HepG2 (cell line): ENCODE data around the gene CLIC1. TPM values are rescaled to one million over a fixed set of nuclear protein-coding genes. Genes with fewer than 3 reads are reported as not detected.

Experiments used
- ATAC-seq: fragments of 200-7000 bp; cut with Tn5 transposase; 3 replicates; pipeline ENCODE4 v1.9.1; 2020; ENCODE audit warnings: mild to moderate bottlenecking, moderate library complexity
- BruUV-seq: library from RNA; stranded (reverse); fragments of 400-500 nt; replicated peaks from 2 replicates; lab custom pipeline; 2021; lab: Mats Ljungman, UMichigan
- CTCF ChIA-PET: fragments of 300-600 bp; formaldehyde crosslinking; extraction: SDS; loops from one replicate; lab custom pipeline; 2021; ENCODE audit warnings: low total read pairs, inconsistent platforms, low intra/inter-chr PET ratio; lab: Yijun Ruan, JAX
- POLR2A ChIA-PET: fragments of 350-600 bp; sonication (Branson Sonifier 250); formaldehyde crosslinking; loops from one replicate; lab custom pipeline; 2020; ENCODE audit warnings: antibody characterized with exemption, inconsistent platforms; lab: Yijun Ruan, JAX
- DNase-seq: peaks from one replicate; pipeline ENCODE4 v3.0.0-alpha.2; 2015; ENCODE audit warnings: low spot score
- FAIRE-seq: peaks from 3 replicates; lab custom pipeline; 2011; peaks lifted over from hg19 to GRCh38; lab: Jason Lieb, UNC
- H2AFZ ChIP-seq: one replicate; pipeline ENCODE4 v1.6.1; 2011; ENCODE audit warnings: low read length, inconsistent platforms
- H3K27ac ChIP-seq: fragments of 300-600 bp; 3 replicates; pipeline ENCODE4 v1.8.0; 2011; ENCODE audit warnings: mixed run types, mild to moderate bottlenecking, mixed read lengths, low read length, inconsistent platforms; ENCODE audit not compliant: insufficient read depth; ENCODE audit errors: extremely low read length
- H3K27me3 ChIP-seq, 2 experiments: fragments of 200-600 bp in 1 of 2; 2 replicates in 1 of 2; 3 replicates in 1 of 2; pipeline versions ENCODE4 v1.6.0 to v1.8.0; 2011; ENCODE audit warnings: low read length in 2 of 2, mild to moderate bottlenecking in 2 of 2, moderate library complexity in 2 of 2, inconsistent platforms in 1 of 2; ENCODE audit not compliant: insufficient read depth in 2 of 2, control insufficient read depth in 1 of 2
- H3K36me3 ChIP-seq, 2 experiments: fragments of 200-600 bp in 1 of 2; replicated peaks in 1 of 2; 2 replicates in 1 of 2; 3 replicates in 1 of 2; pipeline versions ENCODE4 v1.5.1 to v1.8.0; 2011; ENCODE audit warnings: low read length in 2 of 2, inconsistent platforms in 1 of 2; ENCODE audit not compliant: insufficient read depth in 2 of 2, control insufficient read depth in 1 of 2
- H3K4me1 ChIP-seq: 2 replicates; pipeline ENCODE4 v1.5.1; 2012; ENCODE audit warnings: low read length, inconsistent platforms; ENCODE audit not compliant: insufficient read depth
- H3K4me2 ChIP-seq: 2 replicates; pipeline ENCODE4 v1.6.0; 2011; ENCODE audit warnings: low read depth, low read length, inconsistent platforms
- H3K4me3 ChIP-seq, 3 experiments: fragments of 200-600 bp in 1 of 3; sonication (generic), shearing (Covaris generic) in 1 of 3; replicated peaks in 1 of 3; 2 replicates each; pipeline ENCODE4 v1.5.1; 2011 to 2016; ENCODE audit warnings: low read length in 3 of 3, inconsistent platforms in 2 of 3, low read depth in 2 of 3, mild to moderate bottlenecking in 2 of 3, control low read depth in 1 of 3, mixed read lengths in 1 of 3; ENCODE audit not compliant: insufficient read depth in 1 of 3
- H3K79me2 ChIP-seq: one replicate; pipeline ENCODE4 v1.6.1; 2011; ENCODE audit warnings: low read length, inconsistent platforms; ENCODE audit not compliant: insufficient read depth
- H3K9ac ChIP-seq: 2 replicates; pipeline ENCODE4 v1.6.0; 2011; ENCODE audit warnings: mild to moderate bottlenecking, low read depth, low read length, inconsistent platforms; ENCODE audit not compliant: insufficient read depth
- H3K9me3 ChIP-seq: 2 replicates; pipeline ENCODE4 v1.5.1; 2012; ENCODE audit warnings: mild to moderate bottlenecking, low read length
- H4K20me1 ChIP-seq: 2 replicates; pipeline ENCODE4 v1.6.0; 2011; ENCODE audit warnings: inconsistent platforms, mild to moderate bottlenecking, low read length, moderate library complexity; ENCODE audit not compliant: insufficient read depth
- KLF9 ChIP-seq: IDR thresholded peaks from 2 replicates; pipeline ENCODE4 v1.6.1; 2016; ENCODE audit warnings: low read depth
- WIZ ChIP-seq: sonication (generic); formaldehyde crosslinking; IDR thresholded peaks from 2 replicates; pipeline ENCODE4 v1.5.1; 2020; ENCODE audit warnings: mild to moderate bottlenecking, missing genetic modification reagents
- ZNF20 ChIP-seq: sonication (generic); formaldehyde crosslinking; IDR thresholded peaks from 2 replicates; pipeline ENCODE4 v1.4.0; 2020; ENCODE audit warnings: mild to moderate bottlenecking, moderate library complexity, missing genetic modification reagents
- ZNF558 ChIP-seq: sonication (generic); formaldehyde crosslinking; IDR thresholded peaks from 2 replicates; pipeline ENCODE4 v1.9.0; 2022; ENCODE audit warnings: mild to moderate bottlenecking, missing genetic modification reagents, borderline replicate concordance
- ZNF614 ChIP-seq: IDR thresholded peaks from 2 replicates; pipeline ENCODE4 v1.6.1; 2018; ENCODE audit warnings: missing biosample characterization, missing genetic modification reagents, inconsistent platforms, borderline replicate concordance
- WGBS: methylation state at CpG from one replicate; pipeline ENCODE4 v1.1.6; 2017; ENCODE audit warnings: low lambda C conversion rate; 5-methylcytosine and 5-hydroxymethylcytosine counted together
- in situ Hi-C: cut with HindIII; loops from 2 replicates; pipeline ENCODE4 v1.10.0; 2017; ENCODE audit warnings: low pct_unique_long_range_greater_than_20kb; ENCODE audit not compliant: extremely low pct_ligation_motif_present
- intact Hi-C: fragments of 100-400 bp; cut with micrococcal nuclease; formaldehyde crosslinking; loops from one replicate; pipeline ENCODE4 v1.10.0; 2022; ENCODE audit not compliant: unreplicated experiment
- polyA plus RNA-seq, 8 experiments: library from polyadenylated mRNA; depleted of rRNA in 3 of 8; stranded (reverse) in 7 of 8; unstranded in 1 of 8; fragments of >200 nt; fragmentation: Illumina TruSeq in 4 of 8; extraction: Trizol in 4 of 8; gene quantifications; 2 replicates each; pipeline versions ENCODE4 v1.2.1 to v1.2.3, GENCODE V29; 2011 to 2016; ENCODE audit warnings: low read depth in 4 of 8, missing spikeins in 1 of 8, mixed read lengths in 1 of 8; ENCODE audit not compliant: insufficient read depth in 1 of 8
- total RNA-seq, 5 experiments: library from RNA; depleted of rRNA; stranded (reverse); fragments of >200 nt; fragmentation: Illumina TruSeq; extraction: Trizol; gene quantifications; 2 replicates each; pipeline ENCODE4 v1.2.3, GENCODE V29; 2016; ENCODE audit warnings: low read depth in 1 of 5
- TF ChIP-seq, protein P1 (sequence below): sonication (generic); formaldehyde crosslinking; IDR thresholded peaks from 2 replicates; pipeline ENCODE4 v1.5.1; 2020; ENCODE audit warnings: mild to moderate bottlenecking, missing genetic modification reagents, moderate library complexity

Gene CLIC1
- total and polyA plus RNA-seq, 2 of the 13 experiments (the other 11 are each of a cell fraction or from before 2014, with no cell fraction given), result 602 to 891 TPM

DNA sequence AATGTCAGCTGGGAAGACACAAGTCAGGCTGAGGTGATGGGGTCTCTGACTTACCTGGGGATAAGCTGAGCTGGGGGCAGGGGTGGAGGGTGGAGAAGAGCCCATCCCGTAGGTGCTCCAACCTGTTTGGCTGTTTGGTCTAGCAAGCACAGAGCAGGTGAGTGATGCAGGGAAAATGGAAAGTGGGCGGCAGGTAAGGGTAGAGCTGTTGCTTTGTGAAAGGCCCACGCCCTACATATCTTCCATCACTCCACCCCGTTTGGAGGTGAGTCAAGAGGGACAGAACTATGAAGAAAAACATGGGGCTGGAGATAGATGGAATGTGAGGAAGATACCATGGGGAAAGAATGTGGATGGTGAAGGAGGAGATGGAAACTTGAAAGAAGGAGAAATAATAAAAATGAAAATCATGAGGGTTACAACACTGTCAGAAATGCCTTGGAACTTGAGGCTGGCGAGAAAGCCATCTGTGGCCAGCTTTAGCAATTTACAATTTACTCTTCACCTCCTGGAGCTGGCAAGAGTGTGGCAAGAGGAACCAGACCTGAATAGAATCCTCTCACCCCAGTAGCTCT lies 16.0 kb downstream of the CLIC1 start (continued):
- TF ChIP-seq ZNF558 (CRISPR knock-in tag) (no peak), WIZ (CRISPR knock-in tag) (no peak), ZNF20 (CRISPR knock-in tag) (no peak), ZNF614 (CRISPR knock-in tag) (no peak)

DNA sequence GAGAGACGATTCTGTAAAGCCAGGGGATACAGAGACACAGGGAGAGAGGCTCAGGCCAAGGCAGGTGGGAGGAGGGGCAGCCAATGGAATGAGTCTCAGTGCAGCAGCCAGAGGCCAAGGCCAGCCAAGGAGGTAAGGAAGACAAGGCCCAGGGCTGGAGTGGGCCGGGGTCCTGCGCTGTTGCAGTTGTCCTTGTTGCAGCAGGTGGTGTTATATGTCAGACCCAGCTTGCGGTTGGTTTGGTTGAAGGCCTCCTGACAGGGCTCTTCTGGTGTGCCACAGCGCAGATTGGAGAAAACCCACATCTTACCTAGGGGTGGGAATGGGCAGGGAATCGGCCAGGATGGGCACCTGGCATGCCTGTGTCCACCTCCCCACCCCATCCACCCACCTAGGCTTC lies 17.3 kb downstream of the CLIC1 start:
- H3K4me3 ChIP-seq, result no peak overlapping the region
- peaks cover 15% of the 10 kb centered on the region for H3K4me1 ChIP-seq
- ChIA-PET POLR2A (no interaction called here), CTCF (no interaction called here)
- ATAC-seq, result no peak
- intact Hi-C loops, result loop anchor here (5.0 kb wide), 1 partner anchor 37 kb away; the partner anchor contains the start of gene LY6G5C
- H3K9me3 ChIP-seq, result no peaks in the 10 kb centered on the region
- FAIRE-seq, result no peak
- no peaks in the 10 kb centered on the region for H3K36me3 ChIP-seq
- no peak overlapping the region for H3K4me2 ChIP-seq
- no peak for DNase-seq
- no TSS peak for BruUV-seq
- WGBS, result 40% methylated on average over 5 of the region's 6 CpGs
- H4K20me1 ChIP-seq, result no peaks in the 10 kb centered on the region
- TF ChIP-seq KLF9 (CRISPR knock-in tag), result no peak
- TF ChIP-seq, protein P1, sequence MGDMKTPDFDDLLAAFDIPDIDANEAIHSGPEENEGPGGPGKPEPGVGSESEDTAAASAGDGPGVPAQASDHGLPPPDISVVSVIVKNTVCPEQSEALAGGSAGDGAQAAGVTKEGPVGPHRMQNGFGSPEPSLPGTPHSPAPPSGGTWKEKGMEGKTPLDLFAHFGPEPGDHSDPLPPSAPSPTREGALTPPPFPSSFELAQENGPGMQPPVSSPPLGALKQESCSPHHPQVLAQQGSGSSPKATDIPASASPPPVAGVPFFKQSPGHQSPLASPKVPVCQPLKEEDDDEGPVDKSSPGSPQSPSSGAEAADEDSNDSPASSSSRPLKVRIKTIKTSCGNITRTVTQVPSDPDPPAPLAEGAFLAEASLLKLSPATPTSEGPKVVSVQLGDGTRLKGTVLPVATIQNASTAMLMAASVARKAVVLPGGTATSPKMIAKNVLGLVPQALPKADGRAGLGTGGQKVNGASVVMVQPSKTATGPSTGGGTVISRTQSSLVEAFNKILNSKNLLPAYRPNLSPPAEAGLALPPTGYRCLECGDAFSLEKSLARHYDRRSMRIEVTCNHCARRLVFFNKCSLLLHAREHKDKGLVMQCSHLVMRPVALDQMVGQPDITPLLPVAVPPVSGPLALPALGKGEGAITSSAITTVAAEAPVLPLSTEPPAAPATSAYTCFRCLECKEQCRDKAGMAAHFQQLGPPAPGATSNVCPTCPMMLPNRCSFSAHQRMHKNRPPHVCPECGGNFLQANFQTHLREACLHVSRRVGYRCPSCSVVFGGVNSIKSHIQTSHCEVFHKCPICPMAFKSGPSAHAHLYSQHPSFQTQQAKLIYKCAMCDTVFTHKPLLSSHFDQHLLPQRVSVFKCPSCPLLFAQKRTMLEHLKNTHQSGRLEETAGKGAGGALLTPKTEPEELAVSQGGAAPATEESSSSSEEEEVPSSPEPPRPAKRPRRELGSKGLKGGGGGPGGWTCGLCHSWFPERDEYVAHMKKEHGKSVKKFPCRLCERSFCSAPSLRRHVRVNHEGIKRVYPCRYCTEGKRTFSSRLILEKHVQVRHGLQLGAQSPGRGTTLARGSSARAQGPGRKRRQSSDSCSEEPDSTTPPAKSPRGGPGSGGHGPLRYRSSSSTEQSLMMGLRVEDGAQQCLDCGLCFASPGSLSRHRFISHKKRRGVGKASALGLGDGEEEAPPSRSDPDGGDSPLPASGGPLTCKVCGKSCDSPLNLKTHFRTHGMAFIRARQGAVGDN (CRISPR knock-in tag), result peak; percentile 18; the same call in 1 of the 2 replicates
- H3K27me3 ChIP-seq, result peaks cover 5 to 47% of the 10 kb centered on the region in 2 experiments; a peak in 4 of 5 replicates
- H3K27ac ChIP-seq, result no peak overlapping the region
- in situ Hi-C loops, result no loop called here
- no peaks in the 10 kb centered on the region for H3K79me2 ChIP-seq
- no peak overlapping the region for H3K9ac ChIP-seq
- no peak overlapping the region for H2AFZ ChIP-seq
